Caco-2 (cell line): ENCODE results near the gene HPX. TPM values are rescaled to one million over a fixed set of nuclear protein-coding genes. Genes with fewer than 3 reads are reported as not detected.

Source experiments
- BruUV-seq: library from RNA; stranded (reverse); fragments of 400-500 nt; replicated peaks from 2 replicates; lab custom pipeline; 2021; lab: Mats Ljungman, UMichigan
- CTCF ChIA-PET: fragments of 300-600 bp; sonication (Branson Sonifier 250); formaldehyde crosslinking; loops from one replicate; lab custom pipeline; 2022; ENCODE audit warnings: antibody characterized with exemption; lab: Charles Lee
- POLR2A ChIA-PET: fragments of 300-600 bp; sonication (Branson Sonifier 250); formaldehyde crosslinking; loops from one replicate; lab custom pipeline; 2022; ENCODE audit warnings: antibody characterized with exemption; lab: Charles Lee
- DNase-seq, 2 experiments: peaks; one replicate each; pipeline versions ENCODE4 v3.0.0 to v3.0.0-alpha.2; 2020 to 2022
- H3K27me3 ChIP-seq: replicated peaks from 2 replicates; pipeline ENCODE4 v1.6.0; 2011; ENCODE audit warnings: low read length; ENCODE audit not compliant: control insufficient read depth, insufficient read depth
- H3K36me3 ChIP-seq: 2 replicates; pipeline ENCODE4 v1.5.1; 2011; ENCODE audit warnings: low read length; ENCODE audit not compliant: control insufficient read depth, insufficient read depth
- H3K4me1 ChIP-seq: fragments of 250-450 bp; sonication (Bioruptor Pico); 2 replicates; pipeline ENCODE4 v1.5.1; 2020; ENCODE audit warnings: mild to moderate bottlenecking
- H3K4me3 ChIP-seq: 2 replicates; pipeline ENCODE4 v1.5.1; 2011; ENCODE audit warnings: low read depth, mild to moderate bottlenecking, control low read depth, low read length
- H3K9me3 ChIP-seq: fragments of 250-450 bp; sonication (Bioruptor Pico); 2 replicates; pipeline ENCODE4 v1.5.1; 2020; ENCODE audit warnings: mild to moderate bottlenecking, moderate library complexity
- H3K27ac Mint-ChIP-seq: one replicate; pipeline ENCODE4 v1.8.0; 2022; ENCODE audit warnings: mixed read lengths; ENCODE audit not compliant: unreplicated experiment
- H3K27me3 Mint-ChIP-seq: one replicate; pipeline ENCODE4 v1.8.0; 2022; ENCODE audit warnings: mixed read lengths; ENCODE audit not compliant: insufficient read depth, unreplicated experiment
- H3K36me3 Mint-ChIP-seq: one replicate; pipeline ENCODE4 v1.8.0; 2022; ENCODE audit warnings: mild to moderate bottlenecking, mixed read lengths; ENCODE audit not compliant: insufficient read depth, unreplicated experiment
- H3K4me1 Mint-ChIP-seq: one replicate; pipeline ENCODE4 v1.8.0; 2022; ENCODE audit warnings: low read depth, mixed read lengths; ENCODE audit not compliant: unreplicated experiment
- H3K4me3 Mint-ChIP-seq: one replicate; pipeline ENCODE4 v1.8.0; 2022; ENCODE audit warnings: mild to moderate bottlenecking, moderate library complexity, mixed read lengths; ENCODE audit not compliant: unreplicated experiment
- H3K9me3 Mint-ChIP-seq: one replicate; pipeline ENCODE4 v1.8.0; 2022; ENCODE audit warnings: mixed read lengths; ENCODE audit not compliant: unreplicated experiment
- CTCF ChIP-seq, 2 experiments: fragments of 200-600 bp in 1 of 2; IDR thresholded peaks; 1 replicate in 1 of 2; 2 replicates in 1 of 2; pipeline versions ENCODE4 v1.5.1 to v1.8.0; 2011 to 2022; ENCODE audit warnings: antibody characterized with exemption in 1 of 2, control low read depth in 1 of 2, inconsistent platforms in 1 of 2, low read depth in 1 of 2, low read length in 1 of 2, mild to moderate bottlenecking in 1 of 2, moderate library complexity in 1 of 2; ENCODE audit not compliant: insufficient read depth in 1 of 2, severe bottlenecking in 1 of 2, unreplicated experiment in 1 of 2
- intact Hi-C: fragments of 100-400 bp; cut with micrococcal nuclease; formaldehyde crosslinking; loops from one replicate; pipeline ENCODE4 v1.10.0; 2022; ENCODE audit not compliant: unreplicated experiment
- total RNA-seq: library from RNA; stranded (reverse); gene quantifications from 2 replicates; pipeline ENCODE4 v1.2.3, GENCODE V29; 2022

HPX gene
- total RNA-seq, 1 experiment from 2014 or later = 10.7 TPM

- Mint-ChIP-seq H3K27me3 (no peaks in the 10 kb centered on the region), H3K9me3 (no peaks in the 10 kb centered on the region), H3K27ac (no peak overlapping the region), H3K36me3 (peaks cover 24% of the 10 kb centered on the region), H3K4me1 (peaks cover under 1% of the 10 kb centered on the region), H3K4me3 (no peak overlapping the region)
- Histone ChIP-seq H3K27me3 (no peaks in the 10 kb centered on the region), H3K4me3 (no peak overlapping the region), H3K4me1 (peaks cover 74% of the 10 kb centered on the region), H3K36me3 (peaks cover 2% of the 10 kb centered on the region; the same call in 1 of the 2 replicates), H3K9me3 (no peaks in the 10 kb centered on the region)
- POLR2A ChIA-PET = no interaction called here
- CTCF ChIA-PET = no interaction called here
- DNase-seq = no peak
- no TSS peak for BruUV-seq
- TF ChIP-seq CTCF (IDR thresholded peaks at IDR 0.05; ENCODE audit: insufficient read depth in 1 of 2, low read depth in 1 of 2, low read length in 1 of 2, severe bottlenecking in 1 of 2, unreplicated experiment in 1 of 2) = no peak
- intact Hi-C loops = no loop called here
Measured at GRCh38 chr11:6486256-6486655, 45.5 kb upstream of the HPX start.

- BruUV-seq = no TSS peak
- H3K4me3 ChIP-seq = no peak overlapping the region
- ChIA-PET CTCF (interaction anchor here (1.1 to 1.2 kb wide), 2 partner anchors 20 to 98 kb away, joined by 4 to 7 read pairs; no protein-coding TSS in a partner anchor), POLR2A (interaction anchor here (0.5 to 1.0 kb wide), 2 partner anchors 96 to 1051 kb away, joined by 3 to 4 read pairs; partner anchors contain the start of gene SMPD1)
- H3K27ac Mint-ChIP-seq = no peak overlapping the region
- peaks cover 30% of the 10 kb centered on the region for H3K36me3 Mint-ChIP-seq
- intact Hi-C loops = loop anchor here (2.0 kb wide), 1 partner anchor 117 kb away; the partner anchor contains the start of genes ILK and RRP8
- no peaks in the 10 kb centered on the region for H3K27me3 ChIP-seq
- no peak for DNase-seq
- H3K4me1 Mint-ChIP-seq = no peaks in the 10 kb centered on the region
- H3K9me3 Mint-ChIP-seq = no peaks in the 10 kb centered on the region
- no peak overlapping the region for H3K4me3 Mint-ChIP-seq
- H3K4me1 ChIP-seq = peaks cover 74% of the 10 kb centered on the region
- no peaks in the 10 kb centered on the region for H3K9me3 ChIP-seq
- peaks cover 2% of the 10 kb centered on the region; the same call in 1 of the 2 replicates for H3K36me3 ChIP-seq
- no peak for TF ChIP-seq CTCF (IDR thresholded peaks at IDR 0.05; ENCODE audit: insufficient read depth in 1 of 2, low read depth in 1 of 2, low read length in 1 of 2, severe bottlenecking in 1 of 2, unreplicated experiment in 1 of 2)
- H3K27me3 Mint-ChIP-seq = no peaks in the 10 kb centered on the region
Measured at GRCh38 chr11:6485661-6486060, 44.9 kb upstream of the HPX start.

- Mint-ChIP-seq H3K4me3 (peak overlapping the region; percentile 97), H3K36me3 (peaks cover 56% of the 10 kb centered on the region), H3K4me1 (peaks cover 7% of the 10 kb centered on the region), H3K9me3 (no peaks in the 10 kb centered on the region), H3K27me3 (no peaks in the 10 kb centered on the region), H3K27ac (peak overlapping the region; percentile 53)
- ChIA-PET POLR2A (interaction anchor here (0.9 kb wide), 1 partner anchor 93 kb away, joined by 3 read pairs; the partner anchor contains the start of gene SMPD1), CTCF (no interaction called here)
- DNase-seq = no peak
- BruUV-seq = no TSS peak
- H3K27me3 ChIP-seq = no peaks in the 10 kb centered on the region
- H3K4me3 ChIP-seq = no peak overlapping the region
- H3K4me1 ChIP-seq = peaks cover 57% of the 10 kb centered on the region
- TF ChIP-seq CTCF (IDR thresholded peaks at IDR 0.05; ENCODE audit: insufficient read depth in 1 of 2, low read depth in 1 of 2, low read length in 1 of 2, severe bottlenecking in 1 of 2, unreplicated experiment in 1 of 2) = no peak
- H3K9me3 ChIP-seq = no peaks in the 10 kb centered on the region
- intact Hi-C loops = loop anchor here (5.0 kb wide), 1 partner anchor 251 kb away; the partner anchor contains the start of gene FHIP1B
- H3K36me3 ChIP-seq = peaks cover 7% of the 10 kb centered on the region; the same call in 1 of the 2 replicates
Measured at GRCh38 chr11:6483015-6483414, 42.2 kb upstream of the HPX start.
